Prostate gland (tissue), 2 donors: ENCODE measurements around the gene ESYT2. TPM values are rescaled to one million over a fixed set of nuclear protein-coding genes. Genes with fewer than 3 reads are reported as not detected.

Source experiments
- DNase-seq: peaks from one replicate; pipeline ENCODE4 v3.0.0-alpha.2; 2019; ENCODE audit warnings: low spot score
- H3K27ac ChIP-seq, 2 donors: fragments of 200-600 bp; sonication (generic); 2 replicates each; pipeline ENCODE4 v1.5.1; 2017 to 2019
- H3K27me3 ChIP-seq: fragments of 200-600 bp; sonication (generic); replicated peaks from 2 replicates; pipeline ENCODE4 v1.5.1; 2019; ENCODE audit not compliant: insufficient read depth
- H3K36me3 ChIP-seq, 2 donors: fragments of 200-600 bp; sonication (generic); 1 replicate in 1 of 2; 2 replicates in 1 of 2; pipeline versions ENCODE4 v1.5.1 to v1.8.1; 2017 to 2019
- H3K4me1 ChIP-seq: fragments of 200-600 bp; sonication (generic); replicated peaks from 2 replicates; pipeline ENCODE4 v1.5.1; 2019
- H3K4me3 ChIP-seq, 2 donors: fragments of 200-600 bp; sonication (generic); 2 replicates each; pipeline ENCODE4 v1.5.1; 2017 to 2019
- H3K9me3 ChIP-seq: fragments of 200-600 bp; sonication (generic); 2 replicates; pipeline ENCODE4 v1.5.1; 2017
- CTCF ChIP-seq, 4 experiments: fragments of 200-600 bp in 2 of 4; fragments of 450-650 bp in 2 of 4; sonication (generic) in 2 of 4; IDR thresholded peaks; 1 replicate in 3 of 4; 2 replicates in 1 of 4; pipeline ENCODE4 v1.5.1; 2016 to 2019; ENCODE audit warnings: antibody characterized with exemption in 4 of 4, mild to moderate bottlenecking in 2 of 4, moderate library complexity in 2 of 4
- POLR2A ChIP-seq: fragments of 450-650 bp; IDR thresholded peaks from one replicate; pipeline ENCODE4 v1.6.1; 2016; ENCODE audit warnings: antibody characterized with exemption, mild to moderate bottlenecking
- POLR2AphosphoS5 ChIP-seq: sonication (generic); formaldehyde crosslinking; IDR thresholded peaks from one replicate; pipeline ENCODE4 v1.6.1; 2017; ENCODE audit warnings: antibody characterized with exemption
- WGBS: methylation state at CpG from one replicate; pipeline ENCODE4 v1.1.5; 2018; 5-methylcytosine and 5-hydroxymethylcytosine counted together
- intact Hi-C: fragments of 100-400 bp; cut with DNase I; formaldehyde crosslinking; loops from one replicate; pipeline ENCODE4 v1.14.2; 2022
- total RNA-seq, 2 donors: library from RNA; depleted of rRNA; stranded (reverse); fragments of >200 nt; gene quantifications; one replicate each; pipeline ENCODE4 v1.1.0, GENCODE V29; 2016

Gene ESYT2
- total RNA-seq, 2 donors from 2014 or later = 60.8 to 75.1 TPM

GRCh38 chr7:158854681-158855081 lies 25.4 kb upstream of the ESYT2 start:
- no peak overlapping the region for H3K4me3 ChIP-seq
- H3K27me3 ChIP-seq = no peaks in the 10 kb centered on the region
- no peaks in the 10 kb centered on the region for H3K9me3 ChIP-seq
- no peak for TF ChIP-seq POLR2A
- no peak for TF ChIP-seq POLR2AphosphoS5
- no peak for TF ChIP-seq CTCF (IDR thresholded peaks at IDR 0.05)
- H3K27ac ChIP-seq = no peak overlapping the region
- H3K4me1 ChIP-seq = peaks cover 2% of the 10 kb centered on the region
- 90% methylated on average over 7 of the region's 7 CpGs for WGBS
- H3K36me3 ChIP-seq = no peaks in the 10 kb centered on the region
- no peak for DNase-seq
- intact Hi-C loops = no loop called here

GRCh38 chr7:158850545-158851102 lies 21.3 kb upstream of the ESYT2 start:
- H3K4me1 ChIP-seq = peaks cover 5% of the 10 kb centered on the region
- peak overlapping the region in 1 of 2 donors; percentile 14 for H3K27ac ChIP-seq
- H3K9me3 ChIP-seq = no peaks in the 10 kb centered on the region

GRCh38 chr7:158849768-158850544 lies 20.6 kb upstream of the ESYT2 start:
- Histone ChIP-seq H3K27me3 (no peaks in the 10 kb centered on the region), H3K4me3 (no peak overlapping the region), H3K36me3 (no peaks in the 10 kb centered on the region), H3K9me3 (no peaks in the 10 kb centered on the region), H3K27ac (peak overlapping the region in 1 of 2 donors; percentile 14), H3K4me1 (peaks cover 5% of the 10 kb centered on the region)
- 67% methylated on average over 5 of the region's 5 CpGs for WGBS
- DNase-seq = no peak
- intact Hi-C loops = no loop called here
- no peak for TF ChIP-seq CTCF (IDR thresholded peaks at IDR 0.05)
- no peak for TF ChIP-seq POLR2A
- TF ChIP-seq POLR2AphosphoS5 = no peak

More at GRCh38 chr7:158850545-158851102, 21.3 kb upstream of the ESYT2 start:
- Histone ChIP-seq H3K27me3 (no peaks in the 10 kb centered on the region), H3K36me3 (no peaks in the 10 kb centered on the region), H3K4me3 (no peak overlapping the region)
- TF ChIP-seq POLR2AphosphoS5 (no peak), POLR2A (no peak), CTCF (IDR thresholded peaks at IDR 0.05) (no peak)
- 27% methylated on average over 5 of the region's 5 CpGs for WGBS
- no peak for DNase-seq
- intact Hi-C loops = no loop called here

GRCh38 chr7:158849442-158849767 lies 20.1 kb upstream of the ESYT2 start:
- Histone ChIP-seq H3K36me3 (no peaks in the 10 kb centered on the region), H3K27ac (no peak overlapping the region), H3K27me3 (no peaks in the 10 kb centered on the region), H3K9me3 (no peaks in the 10 kb centered on the region), H3K4me3 (no peak overlapping the region), H3K4me1 (peaks cover 5% of the 10 kb centered on the region)
- intact Hi-C loops = no loop called here
- TF ChIP-seq POLR2A (no peak), CTCF (IDR thresholded peaks at IDR 0.05) (no peak), POLR2AphosphoS5 (no peak)
- no peak for DNase-seq
- WGBS = 96% methylated on average over 5 of the region's 5 CpGs

- Histone ChIP-seq H3K27ac (no peak overlapping the region), H3K4me1 (peaks cover 5% of the 10 kb centered on the region), H3K36me3 (no peaks in the 10 kb centered on the region), H3K9me3 (no peaks in the 10 kb centered on the region), H3K4me3 (no peak overlapping the region), H3K27me3 (no peaks in the 10 kb centered on the region)
- intact Hi-C loops = no loop called here
- WGBS = 73% methylated on average over 1 of the region's 1 CpG
- no peak for DNase-seq
- TF ChIP-seq POLR2A (no peak), POLR2AphosphoS5 (no peak), CTCF (IDR thresholded peaks at IDR 0.05) (no peak)
These were observed 18.1 kb upstream of the ESYT2 start for GRCh38 chr7:158847451-158847866.
